HG02970 (cell line): ENCODE measurements around the gene TRMT1.

Source experiments
- ATAC-seq: cut with Tn5 transposase; IDR thresholded peaks from one replicate; pipeline ENCODE4 v1.9.1; 2021; ENCODE audit warnings: mild to moderate bottlenecking, moderate library complexity, moderate number of reproducible peaks; ENCODE audit not compliant: unreplicated experiment, low FRiP score

TRMT1 gene

DNA sequence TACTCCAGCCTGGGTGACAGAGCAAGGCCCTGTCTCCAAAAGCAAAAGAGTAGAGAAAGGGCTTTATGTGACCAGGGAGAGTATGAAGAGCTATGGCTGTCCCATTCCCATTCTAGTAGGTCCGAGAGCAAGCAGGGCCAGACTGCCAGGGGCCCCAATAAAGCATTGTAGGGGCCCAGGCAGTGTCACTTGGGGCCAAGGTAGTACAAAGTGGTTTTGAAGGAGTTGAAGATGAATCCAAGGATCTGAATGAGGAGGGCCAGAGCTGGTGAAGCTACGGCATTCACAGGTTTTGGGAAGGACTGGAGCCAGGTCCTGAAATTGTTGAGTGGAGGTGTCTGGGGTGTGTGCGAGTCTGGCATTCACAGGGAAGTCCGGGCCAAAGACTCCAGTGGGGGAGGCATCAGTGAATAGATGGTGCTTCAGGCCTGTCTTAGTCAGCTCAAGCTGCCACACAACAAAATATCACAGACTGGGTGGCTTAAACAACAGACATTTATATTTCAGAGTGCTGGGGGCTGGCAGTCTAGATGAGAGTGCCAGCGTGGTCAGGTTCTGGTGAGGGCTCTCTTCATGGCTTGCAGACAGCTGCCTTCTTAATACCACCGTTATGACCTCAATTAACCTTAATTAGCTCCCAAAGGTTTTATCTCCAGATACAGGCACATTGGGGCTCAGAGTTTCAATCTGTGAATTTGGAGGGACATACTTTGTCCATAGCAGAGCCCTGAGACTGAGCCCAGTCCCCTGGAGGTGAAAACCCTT lies 11.5 kb upstream of the TRMT1 start:
- no peak for ATAC-seq

DNA sequence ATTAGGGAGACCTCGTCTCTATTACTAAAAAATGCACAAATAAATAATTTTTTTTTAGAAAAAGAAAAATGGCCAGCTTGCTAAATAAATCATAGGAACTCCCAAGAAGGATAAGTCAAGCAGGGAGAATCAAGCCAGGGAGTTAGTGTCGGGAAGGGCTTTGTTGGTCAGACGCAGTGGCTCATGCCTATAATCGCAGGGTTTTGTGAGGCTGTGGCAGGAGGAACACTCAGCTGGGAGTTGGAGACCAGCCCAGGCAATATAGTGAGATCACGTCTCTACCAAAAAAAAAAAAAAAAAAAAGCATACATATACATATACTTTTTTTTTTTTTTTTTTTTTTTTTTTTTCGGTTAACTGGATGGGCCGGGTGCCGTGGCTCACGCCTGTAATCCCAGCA lies 10.5 kb upstream of the TRMT1 start:
- no peak for ATAC-seq

DNA sequence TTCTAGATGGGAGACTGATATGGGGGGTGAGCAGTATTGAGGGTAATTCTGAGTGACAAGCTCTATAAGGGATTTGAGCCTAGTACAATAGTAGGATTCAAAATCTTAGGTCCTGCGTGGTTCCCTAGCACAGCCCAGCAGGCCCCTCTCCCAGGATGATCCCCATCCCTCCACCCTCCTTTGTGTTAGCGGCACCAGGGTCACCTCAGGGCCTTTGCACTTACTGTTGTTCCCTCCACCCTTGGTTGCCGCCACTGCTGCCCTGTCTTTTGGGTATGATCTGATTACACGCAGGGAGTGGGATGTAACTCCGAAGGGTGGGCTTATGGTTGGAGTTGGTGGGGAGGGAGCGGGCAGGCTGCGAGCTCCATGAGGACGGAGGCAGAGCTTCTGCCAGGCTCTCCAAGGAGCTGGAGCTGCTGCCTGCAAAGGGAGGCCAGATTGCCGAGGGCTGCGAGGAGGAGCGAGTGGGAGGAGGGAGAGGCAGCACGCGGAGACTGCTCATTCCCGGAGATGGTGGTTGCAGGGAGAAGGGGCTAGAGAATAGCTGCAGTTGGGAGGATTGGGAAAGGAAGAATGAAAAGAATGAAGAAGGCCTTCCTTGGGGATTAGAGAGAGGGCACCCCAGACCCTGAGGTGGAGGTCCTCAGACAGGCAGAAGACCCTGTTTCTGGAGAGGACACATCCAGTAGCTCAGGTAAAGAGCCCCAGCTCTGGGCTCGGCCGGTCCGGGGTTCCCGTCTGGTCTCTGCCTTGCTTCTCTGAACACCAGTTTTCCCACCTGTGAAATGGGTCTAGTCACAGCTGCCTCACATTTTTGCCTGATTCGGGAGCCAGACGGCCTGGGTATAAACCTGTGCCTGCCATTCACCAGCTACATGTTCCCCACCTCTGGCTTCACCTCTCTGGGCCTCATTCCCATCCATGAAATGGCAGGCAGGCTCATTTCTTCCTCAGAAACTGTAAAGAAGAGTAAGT lies 6.7 kb upstream of the TRMT1 start:
- no peak for ATAC-seq

DNA sequence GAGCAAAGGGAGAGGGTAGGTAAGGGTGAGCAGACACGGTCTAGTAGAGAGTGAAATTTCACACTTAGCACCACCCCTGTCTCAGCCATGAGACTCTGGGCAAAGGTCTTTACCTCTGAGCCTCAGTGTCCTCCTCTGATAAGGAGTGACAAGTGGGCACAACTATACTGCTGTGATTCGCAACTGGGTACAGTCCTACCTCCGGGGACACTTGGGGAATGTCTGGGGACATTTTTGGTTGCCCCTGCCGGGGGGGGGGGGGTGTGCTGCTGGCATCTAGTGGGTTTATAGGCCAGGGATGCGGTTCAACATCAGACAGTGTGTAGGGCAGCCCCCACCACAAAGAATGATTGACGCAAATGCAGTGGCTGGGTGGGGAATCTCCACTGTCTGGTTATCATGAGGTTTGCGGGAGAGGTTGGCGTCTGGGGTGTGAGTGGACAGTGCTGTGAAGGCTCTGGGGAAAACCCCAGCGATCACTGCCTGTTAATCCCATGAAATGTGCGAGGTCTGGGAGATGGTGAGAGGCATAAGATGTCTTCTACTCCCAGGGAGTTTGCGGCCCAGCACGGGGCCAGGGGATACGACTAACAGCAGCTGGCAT lies 5.8 kb upstream of the TRMT1 start:
- no peak for ATAC-seq

DNA sequence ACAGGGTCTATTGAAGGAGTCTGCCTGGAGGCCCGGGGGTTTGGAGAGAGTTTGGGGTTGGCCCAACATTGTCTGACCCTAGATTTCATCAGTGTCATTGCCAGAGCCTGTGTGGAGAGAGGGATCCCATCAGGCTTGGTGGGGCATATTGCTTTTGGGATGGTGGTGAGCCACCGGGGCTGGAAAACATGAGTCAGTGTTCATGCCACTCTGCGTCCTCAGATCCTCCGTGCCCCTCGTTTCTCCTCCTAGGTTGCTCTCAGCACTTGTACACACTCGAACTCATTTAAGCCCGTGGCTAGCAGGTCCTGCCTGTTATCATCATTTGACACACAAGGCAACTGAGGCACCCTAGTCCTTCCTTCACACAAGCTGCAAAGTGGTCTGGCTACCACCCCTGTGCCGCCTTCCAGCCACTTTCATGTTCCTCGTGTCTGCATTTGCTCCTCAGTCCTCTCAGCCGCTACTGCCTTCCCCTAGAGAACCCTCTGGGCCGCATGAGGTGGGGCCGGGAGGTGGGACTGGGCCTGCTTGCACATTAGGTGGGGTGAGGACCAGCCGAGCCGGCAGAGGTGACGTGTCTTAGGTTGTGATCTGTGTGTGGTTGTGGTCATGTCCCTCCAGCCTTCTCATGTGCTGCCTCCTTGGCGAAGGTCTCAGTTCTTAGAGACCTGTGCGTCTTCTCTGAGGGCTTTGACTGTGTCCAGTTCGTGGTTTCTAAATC lies 5.2 kb upstream of the TRMT1 start:
- ATAC-seq: no peak

DNA sequence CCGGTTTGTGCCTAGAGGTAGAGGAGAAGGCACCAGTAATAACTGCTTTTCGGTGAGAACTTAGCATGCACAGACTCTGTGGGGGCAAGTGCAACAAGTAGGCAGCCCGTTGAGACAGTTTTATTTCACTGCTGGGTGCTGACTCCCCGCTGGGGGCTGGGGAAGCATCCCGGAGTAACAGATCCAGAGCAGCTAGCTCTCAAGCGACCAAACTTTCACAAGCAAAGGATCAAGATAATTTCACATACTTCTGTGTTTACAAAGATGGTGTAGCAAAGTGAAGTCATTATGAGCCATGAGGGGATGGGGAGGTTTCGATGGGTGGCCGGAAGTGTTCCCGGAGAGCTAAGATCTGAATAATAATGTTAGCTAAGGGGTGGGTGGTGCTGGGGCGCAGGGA lies 4.3 kb upstream of the TRMT1 start:
- no peak for ATAC-seq

DNA sequence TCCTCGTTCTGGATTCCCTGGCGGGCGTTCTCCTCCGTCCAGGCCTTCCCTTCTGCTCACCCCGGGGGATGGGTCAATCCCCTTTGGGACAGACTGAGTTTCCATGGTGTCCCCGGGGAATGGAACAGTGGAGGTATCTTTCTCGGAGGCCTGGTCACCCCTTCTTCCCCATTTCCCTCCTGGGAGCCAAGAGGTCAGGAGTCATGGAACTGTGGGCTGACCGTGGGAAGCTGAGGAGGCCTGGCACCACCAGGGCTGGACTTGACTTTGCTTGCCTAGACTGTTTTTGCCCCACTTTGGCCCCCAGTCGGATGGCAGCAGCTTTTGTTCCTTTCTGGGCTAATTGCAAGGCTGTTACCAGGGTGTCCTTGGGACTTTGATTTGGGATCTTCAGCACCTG lies 3.5 kb upstream of the TRMT1 start:
- no peak for ATAC-seq

DNA sequence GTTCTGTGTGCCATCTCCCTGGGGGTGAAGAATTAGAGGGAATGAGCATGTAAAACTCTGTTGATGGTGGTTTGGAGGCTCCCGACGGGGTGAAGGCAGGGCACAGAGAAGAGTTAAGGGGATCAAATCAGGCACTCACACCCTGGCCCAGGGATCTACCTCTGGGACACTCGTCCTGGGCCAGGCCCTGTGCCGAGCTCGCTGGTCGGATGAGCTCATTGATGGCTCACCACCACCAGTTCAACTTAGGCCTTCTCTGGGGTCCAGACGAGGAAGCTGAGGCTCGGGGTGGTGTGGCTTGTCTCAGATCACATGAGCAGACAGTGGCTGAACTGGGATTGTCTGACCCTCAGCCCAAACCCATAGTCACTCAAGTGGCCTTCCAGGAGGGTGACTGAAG lies 3.1 kb upstream of the TRMT1 start:
- no peak for ATAC-seq

DNA sequence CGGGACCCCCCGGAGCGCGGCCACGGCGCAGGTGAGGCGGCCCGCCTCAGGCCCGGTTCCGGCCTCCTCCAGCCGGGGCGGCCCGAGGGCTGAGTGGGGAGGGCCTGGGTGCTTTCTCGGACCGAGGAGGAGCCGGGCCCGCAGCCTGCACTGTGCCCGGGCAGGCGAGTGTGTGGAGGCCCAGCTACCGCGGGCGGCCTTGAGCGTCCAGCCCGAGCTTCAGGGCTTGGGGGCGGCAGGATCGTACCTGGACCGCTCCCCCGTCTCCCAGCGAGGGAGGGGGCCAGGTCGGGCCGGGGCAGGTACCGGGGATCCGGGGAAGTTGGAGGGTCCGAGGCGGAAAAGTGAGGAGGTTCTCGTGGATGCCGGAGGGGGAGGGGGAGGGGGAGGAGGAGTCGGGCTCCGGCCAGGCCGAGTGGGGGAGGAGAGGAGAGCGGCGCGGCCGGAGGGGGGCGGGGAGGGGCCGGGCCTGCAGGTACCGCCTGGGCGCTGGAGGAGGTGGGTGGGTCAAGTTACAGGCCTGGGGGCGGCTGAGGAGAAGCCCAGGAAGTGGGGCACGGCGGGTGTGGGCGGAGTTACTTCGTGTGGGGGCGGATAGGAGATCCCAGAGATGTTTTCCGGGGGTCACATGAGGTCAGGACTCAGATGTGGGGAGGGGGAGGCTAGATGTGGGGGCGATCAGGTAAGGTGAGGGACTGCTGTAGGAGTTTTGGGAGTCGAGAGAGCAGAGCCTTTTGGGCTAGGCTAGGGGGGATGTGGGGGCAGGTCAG lies 2.1 kb upstream of the TRMT1 start:
- ATAC-seq: peak; percentile 1

DNA sequence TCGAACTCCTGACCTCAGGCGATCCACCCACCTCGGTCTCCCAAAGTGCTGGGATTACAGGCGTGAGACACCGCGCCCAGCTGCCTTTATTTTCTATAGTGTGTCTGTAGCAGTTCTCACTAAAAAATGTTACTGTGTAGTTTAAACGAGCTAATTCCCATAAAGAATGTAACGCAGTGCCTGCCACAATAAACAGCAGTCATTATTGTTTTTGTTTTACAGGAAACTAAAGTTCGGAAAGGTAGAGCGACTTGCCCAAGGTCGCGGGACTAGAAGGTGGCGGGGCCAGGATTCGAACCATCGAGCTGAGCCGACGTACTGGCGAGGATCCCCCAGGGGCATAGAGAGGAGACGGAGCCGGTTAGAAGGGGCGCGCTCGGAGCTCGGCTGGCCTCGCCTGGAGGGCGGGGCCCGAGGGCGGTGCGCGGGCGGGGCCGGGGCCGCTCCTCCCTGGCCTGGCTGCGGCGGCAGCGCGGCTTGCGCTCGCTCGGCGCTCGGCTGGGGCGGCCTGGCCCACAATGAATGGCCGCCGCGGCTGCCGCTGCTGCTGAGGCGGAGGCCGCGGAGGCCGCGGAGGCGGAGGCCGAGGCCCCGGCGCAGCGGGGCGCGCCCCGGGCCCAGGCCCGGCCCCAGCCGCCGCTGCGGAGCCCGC lies 1.4 kb upstream of the TRMT1 start, which contains the start of gene NACC1:
TSS of gene NACC1 (plus strand) at position 493 of the 652 bp plus-strand sequence. CDS start 16,944 bp downstream, outside the sequence.
- peak; percentile 76 for ATAC-seq

DNA sequence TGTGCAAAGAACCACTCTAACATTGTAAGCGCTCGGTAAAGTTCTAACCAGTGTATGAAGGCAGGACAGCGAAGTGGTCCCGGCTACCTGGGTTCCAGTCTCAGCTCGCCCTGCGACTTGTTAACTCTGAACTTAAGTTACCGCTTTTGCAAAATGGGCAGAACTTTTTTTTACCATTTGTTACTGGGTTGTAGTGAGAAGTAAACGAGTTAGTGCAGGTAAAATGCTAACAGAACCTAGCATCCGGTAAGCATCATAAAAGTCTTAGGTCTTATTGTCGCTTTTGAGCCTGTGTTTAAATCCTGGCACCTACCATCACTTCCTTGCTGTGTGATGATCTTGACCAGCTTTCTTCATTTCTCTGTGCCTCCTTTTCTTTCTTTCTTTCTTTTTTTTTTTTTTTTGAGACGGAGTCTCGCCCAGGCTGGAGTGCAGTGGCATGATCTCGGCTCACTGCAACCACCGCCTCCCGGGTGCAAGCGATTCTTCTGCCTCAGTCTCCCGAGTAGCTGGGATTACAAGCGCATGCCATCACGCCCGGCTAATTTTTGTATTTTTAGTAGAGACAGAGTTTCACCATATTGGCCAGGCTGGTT lies 734 bp upstream of the TRMT1 start:
- no peak for ATAC-seq

DNA sequence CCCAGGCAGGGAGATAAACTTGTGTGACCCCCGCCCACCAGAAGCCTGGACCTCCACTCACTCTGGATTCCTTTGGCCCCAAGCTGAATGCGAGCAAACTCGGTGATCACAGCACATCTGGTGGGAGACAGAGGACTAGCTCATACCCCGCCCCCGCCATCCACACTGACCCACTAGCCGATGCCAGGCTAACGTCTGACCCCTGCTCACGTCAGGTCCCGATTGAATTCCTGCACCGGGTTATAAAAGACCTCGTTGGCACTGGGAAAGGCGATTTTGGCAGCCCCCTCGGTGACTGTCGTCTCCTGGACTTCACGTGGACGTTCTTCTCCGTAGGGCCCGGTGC lies 631 bp downstream of the TRMT1 start:
- no peak for ATAC-seq

DNA sequence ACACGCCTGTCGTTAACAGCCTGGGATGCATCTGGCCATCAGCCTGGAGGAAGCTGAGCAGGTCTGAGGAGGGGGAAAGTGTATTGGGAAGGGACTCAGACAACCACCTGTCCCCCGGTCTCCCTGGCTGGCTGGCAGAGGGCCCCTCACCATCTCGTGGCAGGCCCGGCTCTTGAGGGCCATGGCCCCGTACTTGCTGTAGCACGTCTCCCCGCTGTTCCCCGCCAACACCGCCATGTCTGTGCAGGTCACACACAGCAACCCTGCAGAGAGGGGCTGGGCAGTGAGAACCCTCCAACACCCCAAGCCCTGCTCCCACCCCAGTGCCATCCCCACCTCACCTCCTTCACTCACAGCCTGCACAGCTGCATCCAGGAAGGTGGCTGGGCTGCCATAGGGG lies 4.0 kb downstream of the TRMT1 start:
- ATAC-seq: no peak

DNA sequence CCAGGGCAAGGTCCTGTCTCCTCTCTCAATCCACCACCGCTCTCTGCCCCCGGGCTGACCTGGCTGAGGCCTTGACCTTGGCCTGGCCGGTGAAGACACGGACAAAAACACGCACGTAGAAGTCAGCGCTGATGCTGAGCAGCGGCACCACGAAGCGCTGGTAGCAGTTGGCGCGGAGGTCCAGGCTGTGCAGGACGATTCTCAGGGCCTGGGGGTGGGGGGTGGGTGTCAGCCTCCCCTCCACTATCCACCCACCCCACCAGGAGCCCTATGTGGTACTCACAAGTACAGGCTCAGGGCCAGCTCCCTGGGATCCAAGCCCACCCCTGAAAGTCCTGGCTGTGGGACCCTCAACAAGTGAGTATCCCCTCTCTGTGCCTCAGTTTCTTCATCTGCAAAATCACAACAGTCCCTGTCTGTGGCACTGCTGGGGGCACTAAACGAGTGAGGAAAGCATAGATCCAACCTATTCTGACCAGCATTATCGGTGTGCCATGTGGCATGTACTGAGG lies 6.4 kb downstream of the TRMT1 start:
- ATAC-seq: no peak

DNA sequence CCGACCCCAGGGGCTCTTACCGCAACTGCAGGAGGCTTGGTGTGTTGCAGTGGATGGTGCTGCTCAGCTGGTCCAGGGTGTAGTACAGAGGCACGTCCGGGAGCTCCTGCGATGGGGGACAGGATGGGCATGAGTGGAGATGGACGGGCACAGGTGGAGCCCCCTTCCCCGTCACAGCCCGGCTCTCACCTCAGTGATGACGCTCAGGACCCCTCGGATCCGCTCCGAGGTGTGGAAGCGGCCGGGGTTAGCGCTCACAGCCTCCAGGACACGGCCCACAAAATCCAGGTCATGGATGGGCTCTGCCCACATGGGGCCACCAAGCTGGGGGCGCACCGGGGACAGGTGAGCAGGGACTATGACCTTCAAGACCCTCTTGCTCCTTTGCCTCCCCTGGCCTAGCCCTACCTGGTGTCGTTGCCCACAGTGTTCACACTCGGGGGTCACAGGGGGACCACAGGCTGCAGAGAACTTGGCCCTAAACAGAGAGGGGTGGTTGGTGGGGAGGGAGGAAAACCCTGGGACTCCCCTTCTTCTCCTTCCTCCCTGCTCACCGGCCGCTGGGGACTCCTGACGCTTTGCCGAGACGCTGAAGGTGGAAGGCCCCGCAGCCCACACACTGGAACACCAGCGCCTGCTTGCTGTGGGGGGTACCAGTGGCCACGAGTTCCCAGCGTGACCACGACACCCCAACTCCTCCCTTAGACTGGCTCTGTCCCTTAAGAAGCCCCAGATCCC lies 7.0 kb downstream of the TRMT1 start:
- ATAC-seq: no peak

DNA sequence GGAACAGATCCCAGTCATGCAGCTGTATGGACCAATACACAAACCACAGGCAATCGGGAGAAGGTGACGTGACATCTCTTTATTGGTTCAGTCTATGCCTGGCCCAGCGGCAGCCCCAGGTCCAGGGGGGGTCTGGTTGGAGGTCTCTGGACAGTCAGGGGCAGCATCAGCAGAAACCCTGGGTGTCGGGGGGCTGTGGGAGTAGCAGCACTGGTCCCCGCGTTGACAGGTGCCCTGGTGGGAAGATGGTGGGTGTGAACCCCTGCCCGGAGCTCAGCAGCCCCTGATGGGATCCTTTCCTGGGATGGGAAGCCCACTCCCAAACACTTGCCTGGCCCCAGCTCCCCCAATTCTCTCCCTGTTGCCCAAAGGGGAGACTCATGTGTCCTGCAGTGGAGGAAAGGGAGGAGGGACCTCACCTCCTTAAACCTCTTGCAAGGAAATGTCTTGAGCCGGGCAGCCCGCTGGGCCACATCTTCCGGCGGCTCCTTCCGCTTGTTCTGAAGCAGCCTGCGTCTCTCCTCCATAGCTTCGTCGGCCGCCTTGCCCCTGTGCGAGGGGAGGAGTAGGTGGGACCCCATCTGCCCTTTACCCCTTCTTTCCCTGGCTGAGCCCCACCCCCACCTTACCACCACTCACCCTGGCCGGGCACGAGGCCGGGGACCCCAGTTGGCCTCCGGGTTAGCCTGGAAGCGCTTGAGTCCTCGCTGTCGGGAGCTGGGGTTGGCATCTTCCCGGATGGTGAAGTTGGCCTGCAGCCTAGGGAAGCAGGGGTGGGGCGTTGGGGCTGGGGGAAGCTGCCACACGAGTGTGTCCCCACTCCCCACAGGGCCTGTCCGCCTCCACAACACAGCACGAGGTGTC lies 11.5 kb downstream of the TRMT1 start:
- ATAC-seq: no peak

DNA sequence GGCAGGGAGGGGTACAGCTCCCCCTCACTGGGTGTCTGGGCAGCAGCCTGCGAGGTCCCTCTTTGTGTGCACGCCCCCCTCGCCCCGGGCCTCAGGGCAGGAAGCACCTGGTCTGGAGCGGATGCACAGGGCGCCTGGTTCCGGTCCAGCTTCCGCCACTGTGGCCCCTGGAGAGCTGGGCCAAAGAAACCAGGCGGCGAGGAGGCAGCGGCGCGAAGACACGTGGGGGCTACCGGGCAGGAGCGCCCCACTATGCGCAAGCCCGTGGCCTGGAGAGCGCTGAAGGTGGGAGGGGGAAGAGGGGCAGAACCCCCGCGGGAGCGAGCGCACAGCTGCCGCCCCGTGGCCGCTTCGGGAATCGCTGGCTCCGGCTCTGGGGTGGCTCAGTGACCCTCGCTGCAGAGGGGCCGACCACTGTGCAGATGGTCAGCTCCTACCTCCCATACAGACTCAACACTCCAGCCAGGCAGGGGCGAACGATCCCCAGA lies 12.1 kb downstream of the TRMT1 start:
- ATAC-seq: peak; percentile 44
